GM19324 (cell line): Measurements from ENCODE around the gene STK31.
"Not testable (repeated sequence)": the region's sequence is repeated elsewhere in the genome, so short reads cannot be mapped to it uniquely, and the experiment has no call there.

Experiments
- ATAC-seq: cut with Tn5 transposase; IDR thresholded peaks from one replicate; pipeline ENCODE4 v1.9.1; 2021; ENCODE audit warnings: mild to moderate bottlenecking, moderate library complexity; ENCODE audit not compliant: unreplicated experiment, low FRiP score

STK31 gene

DNA sequence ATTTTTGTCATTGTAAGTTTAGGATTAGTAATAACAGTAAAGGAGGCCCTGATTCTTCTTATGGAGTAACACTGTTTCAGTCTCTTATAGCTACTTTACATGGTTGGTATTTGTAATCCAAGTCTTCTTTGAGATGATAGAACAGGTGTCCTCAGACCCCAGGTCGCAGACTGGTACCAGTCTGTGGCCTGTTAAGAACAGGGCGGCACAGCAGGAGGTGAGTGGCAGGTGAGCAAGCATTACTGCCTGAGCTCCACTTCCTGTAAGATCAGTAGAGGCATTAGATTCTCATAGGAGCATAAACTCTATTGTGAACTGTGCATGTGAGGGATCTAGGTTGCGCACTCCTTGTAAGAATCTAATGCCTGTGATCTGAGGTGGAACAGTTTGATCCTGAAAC, 77.3 kb downstream of the STK31 start:
- no peak for ATAC-seq

DNA sequence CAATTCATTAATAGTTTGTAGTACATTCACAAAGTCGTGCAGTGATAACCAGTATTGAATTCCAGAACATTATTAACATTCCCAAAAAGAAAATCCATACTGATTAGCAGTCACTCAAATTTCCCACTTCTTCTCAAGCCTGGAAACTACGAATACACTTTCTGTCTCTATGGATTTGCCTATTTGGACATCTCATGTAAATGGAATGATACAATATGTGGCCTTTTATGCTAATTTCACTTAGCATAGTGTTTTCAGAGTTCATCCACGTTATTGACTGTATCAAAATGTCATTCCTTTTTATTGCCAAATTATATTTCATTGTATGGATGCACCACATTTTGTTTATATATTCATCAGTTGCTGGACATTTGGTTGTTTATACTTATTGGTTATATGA, 78.8 kb downstream of the STK31 start:
- no peak for ATAC-seq

DNA sequence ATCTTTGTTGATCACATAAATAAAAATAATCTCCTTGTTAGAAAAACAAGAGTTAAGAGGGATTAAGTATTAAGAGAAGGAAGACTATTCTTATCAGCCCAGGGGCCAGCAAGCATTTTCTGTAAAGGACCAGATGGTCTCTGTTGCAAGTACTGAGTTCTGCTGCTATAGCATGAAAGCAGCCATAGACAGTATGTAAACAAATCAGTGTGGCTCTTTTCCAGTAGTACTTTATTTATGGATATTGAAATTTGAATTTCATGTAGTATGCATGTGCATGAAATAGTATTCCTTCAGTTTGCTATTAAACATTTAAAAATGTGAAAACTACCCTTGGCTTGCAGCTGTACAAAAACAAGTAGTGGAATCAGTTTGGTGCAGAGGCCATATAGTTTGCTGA, 81.7 kb downstream of the STK31 start:
- ATAC-seq, result no peak

DNA sequence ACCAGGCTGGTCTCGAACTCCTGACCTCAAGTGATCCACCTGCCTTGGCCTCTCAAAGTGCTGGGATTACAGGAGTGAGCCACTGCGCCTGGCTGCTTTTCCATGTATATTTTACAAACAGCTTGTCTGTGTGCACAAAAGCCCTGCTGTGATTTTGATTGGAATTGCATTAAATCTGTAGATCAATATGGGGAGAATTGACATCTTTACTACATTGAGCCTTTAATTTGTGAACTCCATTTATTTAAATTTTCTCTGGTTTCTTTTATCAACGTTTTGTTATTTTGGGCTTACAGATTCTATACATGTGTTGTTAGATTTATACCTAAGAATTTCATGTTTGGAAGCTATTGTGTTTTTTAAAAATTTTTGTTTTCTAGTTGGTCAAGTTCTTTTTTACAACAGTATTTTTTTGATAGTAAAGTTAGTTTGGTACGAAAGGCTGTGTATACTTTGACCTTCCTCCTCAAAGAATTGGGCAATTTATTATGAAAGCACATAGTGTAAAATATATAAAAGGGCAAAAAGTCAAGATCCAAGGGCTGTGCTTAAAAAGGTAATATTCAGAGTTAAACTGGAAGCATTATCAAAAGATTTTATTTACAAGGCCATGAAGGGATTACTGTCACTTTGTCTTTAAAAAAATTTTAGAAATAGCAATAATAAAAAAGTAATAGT, 92.8 kb downstream of the STK31 start:
- ATAC-seq, result no peak

DNA sequence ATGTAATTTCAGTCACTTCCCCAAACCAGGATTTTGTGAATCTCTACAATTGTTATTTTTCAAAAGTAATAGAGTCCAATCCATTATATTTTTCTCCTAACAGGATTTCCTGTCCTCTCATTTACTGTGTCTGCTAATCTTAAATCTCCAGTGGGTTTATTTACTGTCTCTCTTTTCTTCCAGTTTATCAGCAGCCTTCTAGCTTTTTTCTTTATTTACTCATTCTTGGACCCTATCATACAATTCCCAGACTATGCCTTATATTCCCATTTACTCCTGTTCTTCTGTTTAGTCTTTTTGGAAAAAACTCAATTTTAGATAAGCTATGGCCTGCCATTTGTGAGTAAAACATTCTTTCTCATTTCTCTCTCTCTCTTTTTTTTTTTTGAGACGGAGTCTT, 94.7 kb downstream of the STK31 start:
- ATAC-seq, result no peak

DNA sequence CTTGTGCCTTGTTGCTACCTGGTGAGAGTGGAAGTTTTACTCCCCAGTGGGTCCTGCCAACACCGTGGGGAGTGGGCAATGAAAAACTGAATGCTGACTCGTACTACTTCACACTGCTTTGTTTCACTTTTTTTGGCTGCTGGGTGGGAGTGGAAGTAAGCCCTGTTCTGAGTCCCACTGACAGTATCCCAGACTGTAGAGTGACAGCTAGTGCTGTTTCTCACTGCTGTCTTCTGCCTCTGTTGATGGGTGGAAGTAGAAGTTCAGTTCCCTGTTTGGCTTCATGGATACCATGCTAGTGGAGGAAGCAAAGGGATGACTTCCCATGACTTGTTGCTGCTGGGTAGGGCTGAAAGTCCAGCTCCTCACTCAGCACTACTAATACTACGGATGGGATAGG, 98.4 kb downstream of the STK31 start:
- ATAC-seq, result no peak

DNA sequence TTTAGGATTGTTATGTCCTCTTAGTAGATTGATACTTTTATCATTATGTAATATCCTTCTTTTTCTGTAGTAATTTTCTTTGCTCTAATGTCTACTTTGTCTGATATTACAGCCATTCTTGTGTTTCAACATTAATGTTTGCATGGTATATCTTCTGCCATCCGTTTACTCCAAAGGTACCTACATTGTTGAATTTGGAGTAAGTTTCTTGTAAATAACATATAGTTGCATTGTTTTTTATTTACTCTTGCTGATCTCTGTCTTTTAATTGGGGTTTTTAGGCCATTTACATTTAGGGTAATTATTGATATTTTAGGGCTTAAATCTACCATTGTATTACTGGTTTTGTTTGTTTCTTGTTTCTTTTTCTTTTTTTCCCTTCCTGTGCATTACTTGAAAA, 100.1 kb downstream of the STK31 start:
- ATAC-seq, result no peak

DNA sequence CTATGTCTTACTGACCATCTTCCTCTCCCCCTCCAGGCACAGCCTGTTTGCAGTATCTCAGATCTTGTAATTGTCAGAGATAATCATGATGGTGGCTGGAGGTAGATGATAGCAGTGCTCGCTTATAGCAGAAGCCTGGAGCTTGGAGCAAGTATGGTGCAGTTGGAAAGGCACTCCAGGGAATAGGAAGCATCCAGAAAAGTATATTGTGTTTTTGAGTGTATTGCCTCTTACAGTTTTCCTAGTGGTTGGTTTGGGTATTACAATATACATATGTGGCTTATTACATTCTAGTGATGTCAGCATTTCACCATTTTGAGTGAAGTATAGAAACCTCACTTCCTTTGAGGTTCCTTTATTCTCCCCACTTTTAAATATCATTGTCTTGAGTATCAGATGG, 101.5 kb downstream of the STK31 start:
- no peak for ATAC-seq

DNA sequence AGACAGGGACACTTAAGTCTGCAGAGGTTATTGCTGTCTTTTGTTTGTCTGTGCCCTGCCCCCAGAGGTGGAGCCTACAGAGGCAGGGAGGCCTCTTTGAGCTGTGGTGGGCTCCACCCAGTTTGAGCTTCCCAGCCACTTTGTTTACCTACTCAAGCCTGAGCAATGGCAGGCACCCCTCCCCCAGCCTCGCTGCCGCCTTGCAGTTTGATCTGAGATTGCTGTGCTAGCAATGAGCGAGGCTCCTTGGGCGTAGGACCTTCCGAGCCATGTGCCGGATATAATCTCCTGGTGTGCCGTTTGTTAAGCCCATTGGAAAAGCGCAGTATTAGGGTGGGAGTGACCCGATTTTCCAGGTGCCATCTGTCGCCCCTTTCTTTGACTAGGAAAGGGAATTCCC, 118.1 kb downstream of the STK31 start:
- ATAC-seq, result not testable (repeated sequence)

DNA sequence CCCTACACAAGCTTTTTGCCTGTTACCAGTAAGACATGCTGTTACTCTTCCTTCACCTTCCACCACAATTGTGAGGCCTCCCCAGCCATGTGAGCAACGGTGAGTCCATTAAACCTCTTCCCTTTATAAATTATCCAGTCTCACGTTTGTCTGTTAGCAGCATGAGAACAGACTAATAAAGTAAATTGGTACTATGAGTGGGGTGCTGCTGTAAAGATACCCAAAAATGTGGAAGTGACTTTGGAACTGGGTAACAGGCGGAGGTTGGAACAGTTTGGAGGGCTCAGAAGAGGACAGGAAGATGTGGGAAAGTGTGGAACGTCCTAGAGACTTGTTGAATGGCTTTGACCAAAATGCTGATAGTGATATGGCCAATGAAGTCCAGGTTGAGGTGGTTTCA, 122.7 kb downstream of the STK31 start:
- not testable (repeated sequence) for ATAC-seq

DNA sequence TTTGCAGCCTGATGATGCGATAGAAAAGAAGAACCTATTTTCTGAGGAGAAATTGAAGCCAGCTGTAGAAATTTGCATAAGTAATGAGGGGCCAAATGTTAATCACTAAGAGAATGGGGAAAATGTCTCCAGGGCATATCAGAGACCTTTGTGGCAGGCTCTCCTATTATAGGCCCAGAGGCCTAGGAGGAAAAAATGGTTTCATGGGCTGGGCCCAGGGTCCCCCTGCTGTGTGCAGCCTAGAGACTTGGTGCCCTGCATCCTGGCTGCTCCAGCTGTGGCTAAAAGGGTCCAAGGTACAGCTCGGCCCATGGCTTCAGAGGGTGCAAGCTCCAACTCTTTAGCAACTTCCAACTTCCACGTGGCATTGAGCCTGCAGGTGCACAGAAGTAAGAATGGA, 123.4 kb downstream of the STK31 start:
- no peak for ATAC-seq

DNA sequence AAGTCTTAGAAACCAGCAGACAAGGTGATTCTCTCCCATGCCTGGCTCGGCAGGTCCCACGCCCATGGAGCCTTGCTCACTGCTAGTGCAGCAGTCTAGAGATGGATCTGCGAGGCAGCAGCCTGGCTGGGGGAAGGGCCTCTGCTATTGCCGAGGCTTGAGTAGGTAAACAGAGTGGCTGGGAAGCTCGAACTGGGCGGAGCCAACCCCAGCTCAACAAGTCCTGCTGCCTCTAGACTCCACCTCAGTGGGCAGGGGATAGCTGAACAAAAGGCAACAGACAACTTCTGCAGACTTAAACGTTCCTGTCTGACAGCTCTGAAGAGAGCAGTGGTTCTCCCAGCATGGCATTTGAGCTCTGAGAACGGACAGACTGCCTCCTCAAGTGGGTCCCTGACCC, 134.8 kb downstream of the STK31 start:
- not testable (repeated sequence) for ATAC-seq

DNA sequence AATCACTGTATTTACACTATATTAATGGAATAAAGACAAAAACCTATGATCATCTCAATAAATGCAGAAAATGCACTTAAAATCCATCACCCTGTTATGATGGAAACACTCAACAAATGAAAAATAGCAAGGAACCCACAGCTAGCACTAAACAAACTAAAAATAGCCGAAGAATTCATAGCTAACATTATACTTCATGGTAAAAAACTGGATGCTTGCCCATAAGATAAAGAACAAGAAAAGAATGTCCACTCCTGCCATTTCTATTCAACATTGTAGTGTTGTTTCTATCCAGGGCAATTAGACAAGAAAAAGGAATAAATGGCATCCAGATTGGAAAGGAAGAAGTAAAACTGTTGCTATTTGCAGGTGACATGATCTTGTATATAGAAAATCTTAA, 142.1 kb downstream of the STK31 start:
- no peak for ATAC-seq

DNA sequence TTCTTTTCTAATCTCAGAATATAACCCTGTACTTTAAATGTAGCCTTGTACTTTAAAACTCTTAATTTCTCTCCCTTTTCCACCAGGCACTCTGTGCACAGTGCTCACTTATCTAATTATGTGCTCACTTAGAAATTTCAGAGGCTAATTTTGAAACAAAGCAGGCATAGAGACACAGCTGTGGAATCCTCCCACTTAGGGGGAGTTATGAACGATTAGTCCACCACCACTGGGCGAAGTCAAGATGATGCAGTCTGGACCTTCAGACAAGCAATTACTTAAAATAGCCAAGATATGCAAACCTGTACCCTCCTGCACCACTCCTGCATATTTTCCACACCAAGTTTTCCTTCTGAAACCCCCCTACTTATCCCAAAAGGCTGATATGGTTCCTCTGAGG, 143.0 kb downstream of the STK31 start:
- no peak for ATAC-seq

DNA sequence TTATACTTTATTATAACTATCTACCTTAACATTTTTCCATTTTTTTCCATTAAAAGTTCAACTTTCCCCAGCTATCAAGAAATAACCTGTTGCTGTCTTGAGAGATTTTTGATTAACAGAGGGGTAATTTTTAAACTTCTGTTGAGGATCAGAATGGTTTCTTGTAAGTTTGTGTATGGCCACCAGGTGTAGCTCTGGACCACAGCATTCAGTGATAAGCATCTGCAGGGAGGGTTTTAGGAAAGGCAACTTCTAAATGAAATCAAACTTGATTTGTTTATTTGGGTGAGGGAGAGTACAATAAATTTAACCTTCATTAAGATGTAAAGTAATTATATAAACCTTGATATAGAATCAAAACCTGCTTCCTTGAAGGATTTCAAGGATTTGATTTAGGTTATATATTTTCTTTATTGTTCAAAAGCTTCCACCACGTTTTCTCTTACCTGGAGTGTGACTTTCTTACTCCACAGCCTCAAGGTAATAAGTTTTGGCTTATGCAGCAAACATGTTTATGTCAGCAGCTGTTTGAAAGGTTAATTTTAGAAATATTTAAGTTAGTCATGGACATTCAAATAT, 153.3 kb downstream of the STK31 start:
- ATAC-seq, result no peak

DNA sequence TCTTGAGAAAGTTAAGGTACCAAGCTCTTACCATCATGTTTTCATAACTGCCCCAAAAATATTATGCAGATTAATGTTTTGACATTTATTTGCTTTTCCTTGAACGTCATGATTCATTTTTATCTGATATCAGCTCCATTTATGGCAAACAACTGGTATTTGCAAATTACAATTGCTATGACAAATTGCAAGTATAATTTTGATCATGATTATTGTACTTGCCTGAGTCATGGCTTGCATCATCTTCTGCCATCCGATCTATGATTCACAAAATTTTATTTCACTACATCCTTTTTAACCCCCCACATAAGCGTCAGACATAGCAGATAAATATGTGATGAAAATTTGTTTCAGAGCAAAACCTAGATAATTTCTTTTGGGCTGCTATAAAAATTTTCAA, 155.0 kb downstream of the STK31 start:
- ATAC-seq, result no peak

DNA sequence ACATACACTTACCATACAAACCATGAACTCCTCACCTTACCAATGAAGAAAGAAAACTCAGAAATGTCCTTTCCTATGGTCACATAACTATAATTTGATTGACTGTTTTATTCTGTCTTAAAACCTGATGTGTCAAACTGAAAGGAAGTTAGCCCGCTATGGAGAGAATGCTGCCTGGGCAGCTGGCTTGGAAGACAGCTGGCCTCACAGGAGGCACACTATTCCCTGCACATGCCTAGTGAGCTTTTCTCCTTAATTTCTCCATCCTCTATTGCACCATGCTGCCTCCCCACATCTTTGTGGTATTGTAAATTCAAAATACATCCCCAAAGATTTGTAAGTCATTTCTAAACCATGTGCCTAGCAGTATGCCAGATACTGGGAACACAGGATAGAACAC, 163.3 kb downstream of the STK31 start:
- ATAC-seq, result no peak

DNA sequence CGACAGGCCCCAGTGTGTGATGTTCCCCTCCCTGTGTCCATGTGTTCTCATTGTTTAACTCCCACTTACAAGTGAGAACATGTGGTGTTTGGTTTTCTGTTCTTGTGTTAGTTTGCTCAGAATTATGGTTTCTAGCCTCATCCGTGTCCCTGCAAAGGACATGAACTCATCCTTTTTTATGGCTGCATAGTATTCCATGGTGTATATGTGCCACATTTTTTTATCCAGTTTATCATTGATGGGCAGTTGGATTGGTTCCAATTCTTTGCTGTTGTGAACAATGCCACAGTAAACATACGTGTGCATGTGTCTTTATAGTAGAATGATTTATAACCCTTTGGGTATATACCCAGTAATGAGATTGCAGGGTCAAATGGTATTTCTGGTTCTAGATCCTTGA, 166.5 kb downstream of the STK31 start:
- not testable (repeated sequence) for ATAC-seq
